AG04450 (cell line): ENCODE measurements around the gene SMAD3. TPM values are rescaled to one million over a fixed set of nuclear protein-coding genes. Genes with fewer than 3 reads are reported as not detected.

ENCODE experiments used
- CTCF ChIA-PET: fragments of 300-600, 350-600 bp; formaldehyde crosslinking; extraction: SDS; loops from one replicate; lab custom pipeline; 2022; ENCODE audit warnings: antibody characterized with exemption, inconsistent platforms; lab: Charles Lee
- POLR2A ChIA-PET: fragments of 350-600 bp; formaldehyde crosslinking; extraction: SDS; loops from one replicate; lab custom pipeline; 2021; ENCODE audit warnings: antibody characterized with exemption, inconsistent platforms; lab: Yijun Ruan, JAX
- DNase-seq: peaks from one replicate; pipeline ENCODE4 v3.0.0-alpha.2; 2011; ENCODE audit warnings: low read depth, low spot score
- H3K27ac ChIP-seq: one replicate; pipeline ENCODE4 v1.5.1; 2012; ENCODE audit warnings: low read depth, low read length, control low read depth
- H3K27me3 ChIP-seq: one replicate; pipeline ENCODE4 v1.6.0; 2012; ENCODE audit warnings: low read length; ENCODE audit not compliant: control insufficient read depth, insufficient read depth
- H3K4me3 ChIP-seq: 2 replicates; pipeline ENCODE4 v1.5.1; 2011; ENCODE audit warnings: mild to moderate bottlenecking, low read depth, low read length, control low read depth
- H3K9me3 ChIP-seq: 2 replicates; pipeline ENCODE4 v1.5.1; 2012; ENCODE audit warnings: low read length; ENCODE audit not compliant: control insufficient read depth, insufficient read depth
- CTCF ChIP-seq: IDR thresholded peaks from 2 replicates; pipeline ENCODE4 v1.5.1; 2011; ENCODE audit warnings: low read depth, low read length, control low read depth, inconsistent platforms
- polyA plus RNA-seq: library from polyadenylated mRNA; depleted of rRNA; stranded (reverse); fragments of >200 nt; gene quantifications from 2 replicates; pipeline ENCODE4 v1.2.3, GENCODE V29; 2011

SMAD3 gene
- polyA plus RNA-seq, 1 experiment: 115 TPM

DNA sequence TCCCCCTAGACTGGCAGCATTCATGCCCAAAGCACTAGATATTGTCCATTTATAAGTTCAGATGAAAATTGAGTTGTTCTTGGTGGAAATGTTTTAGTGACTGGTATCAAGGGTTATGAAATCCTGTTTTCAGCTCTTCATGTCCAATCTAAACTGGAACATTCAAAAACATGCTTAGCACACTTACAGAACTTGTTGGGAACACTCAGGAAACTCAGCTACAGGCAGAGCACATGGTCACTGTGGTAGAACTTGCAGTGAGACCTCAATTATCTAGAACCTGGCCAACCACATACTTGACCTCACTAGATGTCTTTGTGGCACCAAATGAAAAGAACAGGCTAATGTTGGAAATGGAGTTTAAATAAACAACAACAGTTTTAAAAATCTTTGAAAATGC is 88.8 kb downstream of the SMAD3 start:
- H3K27ac ChIP-seq: no peak overlapping the region
- no peak for DNase-seq
- no peaks in the 10 kb centered on the region for H3K27me3 ChIP-seq
- ChIA-PET CTCF (interaction anchor here (0.6 kb wide), 1 partner anchor 10 kb away, joined by 4 read pairs; no protein-coding TSS in a partner anchor), POLR2A (interaction anchor here (0.6 kb wide), 1 partner anchor 85 kb away, joined by 3 read pairs; no protein-coding TSS in a partner anchor)
- no peaks in the 10 kb centered on the region for H3K9me3 ChIP-seq
- H3K4me3 ChIP-seq: no peak overlapping the region
- TF ChIP-seq CTCF: no peak

- Histone ChIP-seq H3K27ac (no peak overlapping the region), H3K27me3 (no peaks in the 10 kb centered on the region), H3K9me3 (no peaks in the 10 kb centered on the region), H3K4me3 (no peak overlapping the region)
- no peak for TF ChIP-seq CTCF
- CTCF ChIA-PET: no interaction called here
- POLR2A ChIA-PET: interaction anchor here (0.8 kb wide), 1 partner anchor 10 kb away, joined by 3 read pairs; no protein-coding TSS in a partner anchor
- no peak for DNase-seq
Observed at GRCh38 chr15:67156426-67156825, 91.0 kb downstream of the SMAD3 start.

- no peak for TF ChIP-seq CTCF
- ChIA-PET POLR2A (no interaction called here), CTCF (no interaction called here)
- Histone ChIP-seq H3K4me3 (no peak overlapping the region), H3K27me3 (no peaks in the 10 kb centered on the region), H3K27ac (no peak overlapping the region), H3K9me3 (no peaks in the 10 kb centered on the region)
- DNase-seq: no peak
Observed at GRCh38 chr15:67156834-67157233, 91.4 kb downstream of the SMAD3 start.

GRCh38 chr15:67157521-67158252 is 92.3 kb downstream of the SMAD3 start:
- peak overlapping the region; percentile 47 for H3K27ac ChIP-seq

More at GRCh38 chr15:67157521-67158252, 92.3 kb downstream of the SMAD3 start:
- Histone ChIP-seq H3K4me3 (no peak overlapping the region), H3K27me3 (no peaks in the 10 kb centered on the region), H3K9me3 (no peaks in the 10 kb centered on the region)
- ChIA-PET POLR2A (no interaction called here), CTCF (no interaction called here)
- no peak for TF ChIP-seq CTCF
- DNase-seq: no peak
